ENCODE data around the gene NUFIP2.

GRCh38 chr17:29215174-29215573 lies 78.8 kb downstream of the NUFIP2 start:
- TF ChIP-seq, protein P1, sequence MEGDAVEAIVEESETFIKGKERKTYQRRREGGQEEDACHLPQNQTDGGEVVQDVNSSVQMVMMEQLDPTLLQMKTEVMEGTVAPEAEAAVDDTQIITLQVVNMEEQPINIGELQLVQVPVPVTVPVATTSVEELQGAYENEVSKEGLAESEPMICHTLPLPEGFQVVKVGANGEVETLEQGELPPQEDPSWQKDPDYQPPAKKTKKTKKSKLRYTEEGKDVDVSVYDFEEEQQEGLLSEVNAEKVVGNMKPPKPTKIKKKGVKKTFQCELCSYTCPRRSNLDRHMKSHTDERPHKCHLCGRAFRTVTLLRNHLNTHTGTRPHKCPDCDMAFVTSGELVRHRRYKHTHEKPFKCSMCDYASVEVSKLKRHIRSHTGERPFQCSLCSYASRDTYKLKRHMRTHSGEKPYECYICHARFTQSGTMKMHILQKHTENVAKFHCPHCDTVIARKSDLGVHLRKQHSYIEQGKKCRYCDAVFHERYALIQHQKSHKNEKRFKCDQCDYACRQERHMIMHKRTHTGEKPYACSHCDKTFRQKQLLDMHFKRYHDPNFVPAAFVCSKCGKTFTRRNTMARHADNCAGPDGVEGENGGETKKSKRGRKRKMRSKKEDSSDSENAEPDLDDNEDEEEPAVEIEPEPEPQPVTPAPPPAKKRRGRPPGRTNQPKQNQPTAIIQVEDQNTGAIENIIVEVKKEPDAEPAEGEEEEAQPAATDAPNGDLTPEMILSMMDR (conservative IDR thresholded peaks at IDR 0.05) = no peak
- no peak for TF ChIP-seq ZFX (IDR thresholded peaks at IDR 0.05)
